Midbrain (tissue), 1 donor: ENCODE measurements around the gene CEACAM16.
A peak's percentile ranks its signal among the peaks of the same experiment; 100 is the strongest.
"Not testable (repeated sequence)": the region's sequence is repeated elsewhere in the genome, so short reads cannot be mapped to it uniquely, and the experiment has no call there.

Source experiments
- DNase-seq: peaks from one replicate; lab custom pipeline; 2025; lab: John Stamatoyannopoulos, UW

CEACAM16 gene

GRCh38 chr19:44703336-44704078, 4.6 kb downstream of the CEACAM16 start:
- no peak for DNase-seq

GRCh38 chr19:44704982-44705381, 6.0 kb downstream of the CEACAM16 start:
- no peak for DNase-seq

GRCh38 chr19:44705502-44706010, 6.6 kb downstream of the CEACAM16 start:
- DNase-seq: no peak

GRCh38 chr19:44706506-44707236, 7.7 kb downstream of the CEACAM16 start:
- DNase-seq: no peak

DNA sequence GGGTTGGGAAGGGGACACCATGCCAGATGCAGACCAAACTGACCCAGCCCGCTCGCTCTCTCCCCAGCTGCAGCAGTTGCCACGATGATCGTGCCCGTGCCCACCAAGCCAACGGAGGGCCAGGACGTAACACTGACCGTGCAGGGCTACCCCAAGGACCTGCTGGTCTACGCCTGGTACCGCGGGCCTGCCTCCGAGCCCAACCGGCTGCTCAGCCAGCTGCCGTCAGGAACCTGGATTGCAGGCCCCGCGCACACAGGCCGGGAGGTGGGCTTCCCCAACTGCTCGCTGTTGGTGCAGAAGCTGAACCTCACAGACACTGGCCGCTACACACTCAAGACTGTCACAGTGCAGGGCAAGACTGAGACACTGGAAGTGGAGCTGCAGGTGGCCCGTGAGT, 8.8 kb downstream of the CEACAM16 start:
- DNase-seq: no peak

DNA sequence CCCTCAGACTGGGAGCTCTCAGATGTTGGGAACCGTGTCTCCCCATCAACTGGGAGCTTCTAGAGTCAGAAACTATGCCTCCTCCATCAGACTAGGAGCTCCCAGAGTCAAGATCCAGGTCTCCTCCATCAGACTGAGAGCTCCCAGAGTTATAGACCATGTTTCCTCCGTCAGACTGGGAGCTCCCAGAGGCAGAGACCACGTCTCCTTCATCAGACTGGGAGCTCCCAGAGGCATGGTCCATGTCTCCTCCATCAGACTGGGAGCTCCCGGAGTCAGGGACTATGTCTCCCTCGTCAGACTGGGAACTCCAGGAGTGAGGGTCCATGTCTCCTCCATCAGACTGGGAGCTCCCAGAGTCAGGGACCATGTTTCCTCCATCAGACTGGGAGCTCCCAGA, 10.0 kb downstream of the CEACAM16 start:
- DNase-seq: no peak

DNA sequence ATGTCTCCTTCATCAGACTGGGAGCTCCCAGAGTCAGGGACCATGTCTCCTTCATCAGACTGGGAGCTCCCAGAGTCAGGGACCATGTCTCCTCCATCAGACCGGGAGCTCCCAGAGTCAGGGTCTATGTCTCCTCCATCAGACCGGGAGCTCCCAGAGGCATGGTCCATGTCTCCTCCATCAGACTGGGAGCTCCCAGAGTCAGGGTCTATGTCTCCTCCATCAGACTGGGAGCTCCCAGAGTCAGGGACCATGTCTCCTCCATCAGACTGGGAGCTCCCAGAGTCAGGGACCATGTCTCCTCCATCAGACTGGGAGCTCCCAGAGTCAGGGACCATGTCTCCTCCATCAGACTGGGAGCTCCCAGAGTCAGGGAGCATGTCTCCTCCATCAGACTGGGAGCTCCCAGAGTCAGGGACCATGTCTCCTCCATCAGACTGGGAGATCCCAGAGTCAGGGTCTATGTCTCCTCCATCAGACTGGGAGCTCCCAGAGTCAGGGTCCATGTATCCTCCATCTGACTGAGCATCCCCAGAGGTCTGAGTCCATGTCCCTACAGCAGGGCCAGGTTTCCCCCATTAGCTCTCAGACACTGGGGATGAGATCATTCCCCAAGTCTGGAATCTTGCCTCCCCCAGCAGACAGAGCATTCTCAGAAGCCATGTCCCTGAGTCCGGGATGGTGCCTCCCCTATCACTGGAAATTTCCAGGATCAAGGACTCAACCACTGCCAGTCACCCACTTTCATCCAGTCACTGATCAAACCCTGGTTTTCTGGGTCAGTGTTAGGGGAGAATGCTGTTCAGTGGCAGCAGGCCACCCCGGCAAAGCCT, 10.7 kb downstream of the CEACAM16 start:
- DNase-seq: not testable (repeated sequence)

- no peak for DNase-seq
Measured at GRCh38 chr19:44710483-44710882, 11.5 kb downstream of the CEACAM16 start.

- no peak for DNase-seq
Measured at GRCh38 chr19:44712864-44713515, 14.0 kb downstream of the CEACAM16 start.

- no peak for DNase-seq
Measured at GRCh38 chr19:44714597-44715169, 15.7 kb downstream of the CEACAM16 start.

GRCh38 chr19:44717603-44718002, 18.7 kb downstream of the CEACAM16 start:
- DNase-seq: no peak

DNA sequence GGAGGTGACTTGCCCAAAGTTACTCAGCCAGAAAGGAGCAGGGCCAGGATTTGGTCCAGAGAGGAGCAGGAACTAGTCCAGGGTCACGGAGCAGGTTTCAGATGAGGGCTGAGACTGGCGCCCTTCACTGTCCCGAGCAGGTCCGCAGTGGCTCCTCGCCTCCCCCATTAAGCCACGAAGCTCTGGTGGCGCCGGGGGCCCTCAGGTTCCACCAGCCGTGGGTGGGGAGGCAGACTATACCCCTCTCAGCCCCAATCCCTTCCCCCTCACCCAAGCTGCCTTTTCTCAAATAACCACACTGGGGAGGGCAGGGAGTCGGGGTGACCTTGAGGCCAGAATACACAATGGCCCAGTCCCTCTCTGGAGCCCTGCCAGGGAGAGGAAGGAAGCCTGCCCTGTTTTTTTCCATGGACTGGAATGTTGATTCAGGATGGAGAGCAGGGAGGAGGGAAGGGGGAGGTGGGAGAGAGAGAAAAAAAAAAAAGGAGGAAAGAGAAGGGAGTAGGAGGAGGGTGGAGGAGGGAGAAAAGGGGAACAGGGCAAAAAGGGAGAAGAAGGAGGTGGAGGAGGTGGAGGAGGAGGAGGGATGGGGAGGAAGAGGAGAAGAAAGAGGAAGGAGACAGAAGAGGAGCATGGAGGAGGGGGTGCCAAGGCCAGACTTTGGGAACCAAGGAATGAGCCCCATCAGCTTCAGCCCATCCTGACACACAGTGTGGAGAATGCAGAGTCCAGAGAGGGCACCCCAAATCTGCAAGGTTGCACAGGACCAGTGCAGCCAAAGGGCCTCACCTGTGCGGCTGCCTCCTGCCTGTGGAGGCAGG, 19.7 kb downstream of the CEACAM16 start:
- DNase-seq: peak; percentile 2

DNA sequence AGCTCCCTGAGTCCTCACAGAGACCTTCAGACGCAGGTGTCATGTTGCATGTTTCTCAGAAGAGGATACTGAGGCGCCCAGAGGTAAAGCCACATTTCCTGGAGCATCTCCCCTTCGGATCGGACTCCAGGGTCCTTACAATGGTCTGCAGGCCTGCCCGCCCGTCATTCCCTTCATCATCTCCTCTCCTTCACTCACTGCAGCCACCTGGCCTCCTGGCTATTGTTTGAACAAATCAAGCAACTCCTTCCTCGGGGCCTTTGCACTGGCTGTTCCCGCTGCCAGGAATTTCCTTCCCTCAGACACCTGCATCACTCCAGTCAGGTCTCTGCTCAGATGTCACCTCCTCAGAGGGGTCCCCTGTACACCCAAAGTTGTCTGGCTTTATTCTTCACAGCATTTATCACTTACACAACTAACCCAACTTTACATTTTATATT, 20.3 kb downstream of the CEACAM16 start:
- DNase-seq: no peak

- not testable (repeated sequence) for DNase-seq
Measured at GRCh38 chr19:44720396-44720795, 21.4 kb downstream of the CEACAM16 start.

DNA sequence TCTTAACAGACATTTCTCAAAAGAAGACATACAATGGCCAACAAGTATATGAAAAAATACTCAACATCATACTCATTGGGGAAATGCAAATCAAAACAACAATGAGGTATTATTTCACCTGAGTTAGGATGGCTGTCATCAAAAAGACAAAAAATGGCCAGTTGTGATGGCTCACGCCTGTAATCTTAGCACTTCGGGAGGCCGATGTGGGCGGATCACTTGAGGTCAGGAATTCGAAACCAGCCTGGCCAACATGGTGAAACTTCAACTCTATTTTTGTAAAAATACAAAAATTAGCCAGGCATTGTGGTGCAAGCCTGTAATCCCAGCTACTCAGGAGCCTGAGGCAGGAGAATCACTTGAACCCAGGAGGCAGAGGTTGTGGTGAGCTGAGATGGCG, 22.0 kb downstream of the CEACAM16 start:
- DNase-seq: no peak

GRCh38 chr19:44721369-44721768, 22.4 kb downstream of the CEACAM16 start:
- not testable (repeated sequence) for DNase-seq

- no peak for DNase-seq
Measured at GRCh38 chr19:44722131-44723121, 23.5 kb downstream of the CEACAM16 start.

DNA sequence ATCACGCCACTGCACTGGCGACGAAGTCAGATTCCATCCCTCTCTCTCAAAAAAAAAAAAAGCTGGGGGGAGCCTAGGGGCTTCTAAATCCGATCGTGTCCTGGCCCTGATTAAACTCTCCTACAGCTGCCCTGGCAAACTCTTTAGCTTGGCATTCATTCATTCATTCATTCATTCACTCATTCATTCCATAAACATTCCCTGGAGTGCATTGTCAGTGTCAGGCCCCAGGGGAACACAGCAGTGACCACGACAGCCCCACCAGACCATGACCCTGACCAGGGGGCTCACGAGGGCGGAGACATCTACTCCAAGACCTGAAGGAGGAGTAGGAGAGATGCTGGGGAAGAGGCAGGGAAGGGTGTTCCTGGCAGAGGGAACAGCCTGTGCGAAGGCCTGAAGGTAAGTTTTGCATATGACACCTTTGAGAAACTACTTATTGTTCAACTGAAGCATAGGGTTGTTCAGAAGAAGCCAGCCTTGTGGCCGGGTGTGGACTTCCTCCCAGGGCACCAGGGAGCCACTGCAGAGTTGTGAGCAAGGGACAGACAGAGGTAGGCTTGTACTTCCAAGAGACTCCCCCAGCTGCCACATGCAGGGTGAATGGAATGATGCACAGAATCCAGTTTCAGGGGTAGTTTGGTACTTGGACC, 24.5 kb downstream of the CEACAM16 start:
- no peak for DNase-seq

GRCh38 chr19:44723952-44724319, 25.0 kb downstream of the CEACAM16 start:
- peak; percentile 78 for DNase-seq
